NCI-H187 treated with DMSO at 0.1 percent for 48 hours (cell line): ENCODE measurements around the gene TANC2.

Source experiments
- DNase-seq: peaks from one replicate; lab custom pipeline; 2025; lab: John Stamatoyannopoulos, UW

Gene TANC2

DNA sequence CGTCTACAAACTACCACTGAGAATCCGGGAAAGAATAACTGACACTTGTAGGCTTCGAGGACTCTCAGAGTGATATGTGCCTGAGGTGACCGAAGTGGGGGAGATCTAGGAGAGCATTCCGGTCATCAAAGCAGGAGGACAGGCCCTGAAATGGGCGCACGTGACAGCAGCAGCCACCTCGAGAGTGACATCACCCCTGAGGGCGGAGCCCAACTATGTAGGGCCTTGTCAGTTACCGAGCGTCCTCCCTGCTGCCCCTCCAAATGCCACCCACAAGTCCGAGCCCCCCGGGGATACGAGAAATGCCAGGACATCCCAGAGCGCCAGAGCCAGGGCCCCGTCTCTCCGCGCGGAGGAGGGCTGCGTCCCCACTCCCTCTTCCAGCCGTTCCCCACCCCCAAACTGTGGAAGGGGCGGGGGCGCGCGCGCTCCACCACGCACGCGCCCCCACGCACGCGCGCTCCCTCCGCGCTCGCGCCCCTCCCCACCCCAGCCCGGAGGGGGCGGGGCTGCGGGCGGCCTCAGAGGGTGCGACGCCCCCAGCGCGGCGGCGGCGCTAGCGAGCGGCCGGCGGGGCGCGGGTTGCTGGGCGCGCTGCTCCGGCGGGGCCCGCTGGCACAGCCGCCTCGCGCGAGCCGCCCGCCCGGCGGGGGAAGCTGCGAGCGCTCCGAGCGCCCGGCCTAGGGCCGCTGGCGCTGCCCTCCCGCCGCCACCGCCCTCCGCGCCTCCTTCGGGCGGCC, at the start of gene TANC2:
Gene TANC2, plus strand, starts transcription at position 550 of the 740 bp plus-strand sequence. CDS start 43,325 bp downstream, outside the sequence.
- peak; percentile 11 for DNase-seq

DNA sequence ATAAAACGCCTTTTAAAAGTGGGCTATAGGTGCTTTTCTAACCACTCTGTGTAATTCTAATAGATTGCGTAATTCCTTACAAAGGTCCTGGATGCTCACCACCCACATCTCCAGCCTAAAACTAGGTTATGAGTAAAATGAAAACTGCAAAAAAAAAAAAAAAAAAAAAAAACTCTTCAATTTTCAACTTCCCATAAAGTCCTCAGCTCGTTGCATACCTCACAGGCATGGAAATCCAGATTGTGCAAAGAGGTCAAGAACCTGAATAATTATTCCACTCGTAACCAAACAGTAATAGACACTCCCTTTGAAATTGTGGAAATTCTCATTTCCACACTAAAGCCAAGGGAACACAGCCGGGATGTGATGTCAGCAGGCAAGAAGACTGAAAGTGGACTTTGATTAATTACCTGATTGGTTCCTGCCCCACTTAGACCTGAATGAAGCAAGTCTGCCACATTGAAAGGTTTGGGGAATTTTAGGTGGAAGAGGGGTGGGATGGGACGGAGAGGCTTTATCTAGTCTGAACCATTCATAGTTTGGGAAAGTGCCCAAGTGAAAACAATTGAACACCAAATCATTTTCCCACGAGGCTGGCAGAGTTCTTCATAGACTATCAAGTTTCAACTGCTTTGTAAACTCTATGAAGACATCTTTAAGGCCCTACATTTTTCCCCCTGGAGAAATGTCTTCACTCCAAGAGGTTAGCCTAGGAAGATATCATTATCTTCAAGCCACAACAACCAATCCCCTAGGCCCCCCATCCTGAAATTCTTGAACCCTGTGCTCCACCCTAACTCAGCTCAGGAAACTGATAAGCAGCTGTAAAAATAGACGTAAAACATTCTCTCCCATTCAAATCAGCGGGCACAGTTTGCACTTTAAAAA, 49.1 kb upstream of the TANC2 start:
- DNase-seq = no peak

DNA sequence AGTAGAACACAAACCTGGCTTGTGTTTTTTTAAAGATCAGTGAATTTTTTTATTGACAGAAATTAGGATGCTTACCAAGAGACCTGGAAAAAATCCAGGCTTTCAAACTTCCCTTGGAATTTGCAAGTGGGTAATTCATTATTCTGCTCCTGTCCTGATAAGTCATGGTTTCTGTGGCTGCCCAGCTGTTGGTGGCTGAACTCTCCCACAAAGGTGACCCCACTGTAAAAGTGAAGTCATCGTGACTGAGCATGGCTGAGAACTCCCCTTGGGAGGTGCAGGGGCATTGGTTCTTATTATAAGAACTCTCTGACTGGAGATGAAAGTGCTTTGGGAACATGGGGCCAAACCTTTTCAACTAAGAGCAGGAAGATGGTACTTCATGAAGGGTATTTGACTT, 46.6 kb upstream of the TANC2 start:
- no peak for DNase-seq

DNA sequence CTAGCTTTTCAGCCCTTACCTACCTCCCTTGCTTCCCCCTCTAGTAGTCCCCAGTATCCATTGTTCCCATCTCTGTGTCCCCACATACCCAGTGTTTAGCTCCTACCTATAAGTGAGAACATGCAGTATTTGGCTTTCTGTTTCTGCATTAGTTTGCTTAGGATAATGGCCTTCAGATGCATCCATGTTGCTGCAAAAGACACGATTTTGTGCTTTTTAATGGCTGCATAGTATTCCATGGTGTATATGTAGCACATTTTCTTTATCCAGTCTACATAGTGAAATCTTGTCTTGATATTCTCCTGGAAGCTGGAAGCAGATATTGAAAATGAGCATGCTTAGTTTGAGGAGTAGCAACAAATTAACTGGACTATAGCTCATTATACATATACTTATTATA, 45.7 kb upstream of the TANC2 start:
- no peak for DNase-seq

DNA sequence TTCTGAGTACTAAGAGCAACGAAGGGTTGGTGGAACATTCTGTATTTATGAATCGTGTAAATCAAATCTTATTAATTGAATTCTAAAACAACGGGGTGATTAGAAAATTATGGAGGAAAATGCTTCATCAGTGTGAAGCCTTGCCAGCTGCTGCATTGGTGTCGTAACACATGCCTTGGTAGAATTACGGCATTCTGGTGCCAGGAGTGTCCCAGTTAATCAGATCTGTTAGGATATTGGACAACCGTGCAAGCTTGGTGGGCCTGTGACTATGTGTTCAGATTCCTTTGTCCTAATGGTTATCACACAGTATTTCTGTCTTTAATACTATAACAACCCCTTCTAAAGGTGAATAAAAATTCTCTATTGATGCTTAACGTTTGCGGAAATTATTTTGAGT, 44.2 kb upstream of the TANC2 start:
- no peak for DNase-seq

DNA sequence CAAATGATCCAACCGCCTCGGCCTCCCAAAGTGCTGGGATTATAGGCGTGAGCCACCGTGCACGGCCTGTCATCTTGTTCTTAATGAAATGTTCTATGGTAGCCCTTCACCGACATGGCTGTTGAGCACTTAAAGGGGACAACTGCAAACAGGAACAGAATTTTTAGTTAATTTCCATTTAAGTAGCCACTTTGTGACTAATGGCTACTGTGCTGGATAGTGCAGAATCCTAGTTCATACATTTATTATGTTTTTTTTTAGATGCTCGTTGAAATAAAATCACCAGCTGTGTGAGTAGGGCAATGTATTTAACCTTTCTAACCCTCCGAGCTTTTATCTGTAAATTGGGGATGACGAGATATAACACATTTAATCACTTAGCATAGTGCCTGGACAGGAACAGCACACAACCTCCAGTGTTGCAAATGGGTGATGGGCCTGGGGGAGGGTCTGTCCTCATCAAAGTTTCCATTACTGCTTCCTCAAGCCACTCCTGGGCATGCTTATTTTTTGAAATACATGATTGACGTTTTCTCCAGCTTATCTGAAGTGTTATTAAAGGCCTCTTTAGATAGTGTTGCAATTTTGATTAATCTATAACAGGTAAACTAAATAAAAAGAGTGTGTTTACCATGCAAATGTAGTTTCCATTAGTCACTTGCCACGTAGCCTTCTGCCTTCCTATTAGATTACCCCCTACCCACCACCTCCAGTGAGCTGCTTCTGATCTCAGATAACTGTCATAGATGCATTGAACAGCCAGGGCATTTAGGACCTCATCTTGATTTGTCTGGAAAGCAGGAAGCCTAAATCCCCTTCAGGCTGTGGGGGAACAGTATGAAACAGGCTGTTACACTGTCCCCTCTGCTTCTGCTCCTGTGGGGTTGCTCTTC, 42.5 kb upstream of the TANC2 start:
- DNase-seq = no peak

DNA sequence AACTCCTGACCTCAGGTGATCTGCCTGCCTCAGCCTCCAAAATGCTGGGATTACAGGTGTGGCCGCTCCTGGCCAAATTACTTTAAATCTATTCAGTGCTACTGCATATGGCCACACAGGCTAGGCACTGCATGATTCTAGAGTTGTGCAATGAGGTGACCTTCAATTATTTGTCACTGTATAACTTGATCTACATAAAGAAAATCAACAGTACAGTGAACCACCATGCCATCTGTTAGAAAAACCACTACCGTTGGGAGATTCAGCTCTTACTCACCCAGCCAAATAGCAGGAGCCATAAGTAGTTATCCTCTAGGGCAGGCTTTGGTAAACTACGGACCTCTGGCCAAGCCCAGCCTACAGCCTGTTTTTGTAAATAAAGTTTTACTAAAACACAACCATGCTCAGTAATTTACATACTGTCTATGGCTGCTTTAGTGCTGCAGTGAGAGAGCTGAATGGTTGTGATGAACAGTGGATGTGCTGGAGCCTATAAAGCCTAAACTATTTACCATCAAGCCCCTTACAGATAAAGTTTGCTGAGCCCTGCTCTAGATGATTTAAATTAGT, 40.7 kb upstream of the TANC2 start:
- DNase-seq = no peak

DNA sequence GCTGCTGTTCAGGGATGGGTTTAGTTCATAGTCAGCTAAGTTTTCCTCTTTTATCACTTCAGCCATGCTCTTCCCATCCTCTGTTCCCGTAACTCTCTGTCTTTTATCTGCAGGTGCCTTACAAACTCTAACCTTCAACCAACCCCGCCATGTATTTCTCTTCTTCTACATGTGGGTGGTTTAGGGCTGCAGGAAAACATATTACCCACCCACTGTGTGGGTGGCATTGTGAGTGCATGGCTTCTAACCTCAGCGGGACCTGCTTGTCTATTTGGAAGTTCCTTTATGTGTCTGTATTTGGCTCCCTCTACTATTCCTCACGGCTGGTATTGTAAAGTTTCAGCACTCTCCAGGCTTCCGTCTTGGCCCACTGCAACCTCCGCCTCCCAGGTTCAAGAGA, 39.0 kb upstream of the TANC2 start:
- no peak for DNase-seq

DNA sequence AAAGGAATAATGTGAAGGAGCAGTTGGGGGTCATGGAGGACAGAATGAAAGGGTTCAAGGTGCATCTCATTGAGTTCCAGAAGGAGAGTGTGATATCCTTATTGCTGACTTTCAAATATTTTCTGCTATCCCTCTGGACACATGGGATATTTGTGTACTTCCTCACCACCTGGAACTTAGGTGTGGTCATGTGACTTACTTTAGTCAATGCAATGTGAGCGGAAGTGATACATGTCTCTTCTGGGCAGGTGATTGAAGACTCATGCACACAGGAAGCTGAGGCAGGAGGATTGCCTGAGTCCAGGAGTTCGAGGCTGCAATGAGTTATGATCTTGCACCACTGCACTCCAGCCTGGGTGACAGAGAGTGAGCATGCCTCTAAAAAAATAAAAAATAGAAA, 36.7 kb upstream of the TANC2 start:
- no peak for DNase-seq

DNA sequence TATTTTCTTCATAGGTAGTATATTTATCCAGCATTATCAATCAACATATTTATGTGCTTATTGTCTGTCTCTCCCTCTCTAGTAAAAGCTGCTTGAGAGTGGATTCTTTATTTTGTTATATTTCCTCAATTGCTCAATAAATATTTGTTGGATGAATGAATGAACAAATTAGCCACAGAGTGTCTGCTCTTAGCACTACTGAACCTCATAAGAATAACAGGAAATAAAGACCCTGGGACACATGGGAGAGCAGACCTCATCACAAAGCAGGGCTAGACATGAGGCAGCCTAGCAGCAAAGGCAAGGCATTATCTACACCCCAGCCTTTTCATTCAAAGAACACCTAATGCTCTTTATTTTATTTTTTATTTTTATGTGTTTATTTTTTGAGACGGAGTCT, 34.9 kb upstream of the TANC2 start:
- no peak for DNase-seq

DNA sequence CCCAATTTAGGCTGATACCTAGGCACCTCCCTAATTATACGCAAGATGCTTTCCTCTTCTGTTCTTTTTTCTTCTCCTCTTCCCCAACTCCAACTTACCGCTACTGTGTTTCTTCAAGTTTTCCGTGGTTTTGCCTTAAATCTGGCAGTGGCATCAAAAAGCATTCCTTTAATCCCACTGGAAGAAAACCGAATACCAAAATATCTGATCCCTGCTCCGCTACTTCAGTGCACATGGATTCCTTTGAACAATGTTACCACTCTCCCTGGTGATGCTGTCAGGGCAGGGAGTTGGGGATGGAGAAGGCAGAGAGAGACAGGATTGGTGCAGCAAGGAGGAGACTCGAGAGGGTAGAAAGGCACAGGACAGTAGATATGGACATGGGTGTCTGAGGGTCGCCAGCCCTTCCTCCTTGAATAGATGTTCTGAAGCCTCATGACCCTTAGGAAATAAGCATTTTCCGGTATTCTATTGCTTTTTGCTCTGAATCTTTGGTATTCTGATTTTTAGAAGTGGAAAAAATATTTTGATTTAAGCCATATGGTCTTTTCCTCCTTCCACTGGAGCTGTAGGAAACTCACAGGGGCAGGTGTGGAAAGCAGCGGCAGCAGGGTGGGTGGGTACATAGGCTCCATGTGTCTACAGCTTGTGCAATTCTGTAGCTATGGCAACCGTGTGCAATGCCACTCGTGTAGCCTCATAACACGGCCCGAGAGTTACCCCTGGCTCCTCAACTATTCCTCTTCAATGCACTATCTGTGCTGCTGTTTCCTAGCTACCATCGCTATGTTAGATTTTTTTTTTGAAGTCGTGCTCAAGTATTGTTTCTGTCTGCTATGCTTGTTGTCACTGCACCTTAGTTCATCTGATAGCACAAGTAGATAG, 32.3 kb upstream of the TANC2 start:
- DNase-seq = no peak

DNA sequence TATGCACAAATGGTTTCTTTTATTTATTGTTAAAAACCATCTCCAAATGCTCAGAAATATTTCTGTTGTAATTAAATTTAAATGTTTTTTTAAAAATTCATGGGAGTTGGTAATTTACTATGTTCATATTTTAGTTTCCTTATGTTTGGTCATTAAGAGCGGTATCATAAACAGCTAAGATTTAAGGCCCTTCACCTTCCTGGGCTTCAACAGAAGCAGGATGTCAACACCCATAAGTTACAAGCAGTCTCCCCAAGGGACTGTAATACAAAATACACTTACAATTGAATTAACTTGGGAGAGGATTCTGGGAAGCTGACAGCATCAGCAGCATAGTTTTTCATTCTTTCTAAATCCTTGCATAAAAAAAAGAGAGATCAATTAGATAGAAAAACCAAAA, 30.9 kb upstream of the TANC2 start:
- no peak for DNase-seq

DNA sequence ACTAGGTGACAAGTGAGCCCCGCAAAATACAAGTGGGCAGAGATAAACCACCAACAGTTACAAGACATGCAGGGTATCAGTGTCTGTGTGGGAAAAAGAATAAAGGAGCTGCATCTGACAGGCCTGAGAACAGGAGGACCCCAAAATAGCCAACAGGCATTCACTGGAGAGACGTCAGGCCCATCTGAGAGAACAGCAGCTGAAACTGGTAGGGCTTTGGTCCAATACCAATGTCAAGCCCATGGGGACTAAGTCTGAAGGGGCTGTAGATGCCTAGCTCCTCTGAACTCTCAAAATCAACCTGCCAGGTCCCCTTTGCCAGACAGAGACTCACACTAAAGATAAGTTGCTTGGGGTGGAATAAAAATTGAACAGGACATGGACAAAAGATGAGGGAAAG, 30.5 kb upstream of the TANC2 start:
- DNase-seq = no peak

DNA sequence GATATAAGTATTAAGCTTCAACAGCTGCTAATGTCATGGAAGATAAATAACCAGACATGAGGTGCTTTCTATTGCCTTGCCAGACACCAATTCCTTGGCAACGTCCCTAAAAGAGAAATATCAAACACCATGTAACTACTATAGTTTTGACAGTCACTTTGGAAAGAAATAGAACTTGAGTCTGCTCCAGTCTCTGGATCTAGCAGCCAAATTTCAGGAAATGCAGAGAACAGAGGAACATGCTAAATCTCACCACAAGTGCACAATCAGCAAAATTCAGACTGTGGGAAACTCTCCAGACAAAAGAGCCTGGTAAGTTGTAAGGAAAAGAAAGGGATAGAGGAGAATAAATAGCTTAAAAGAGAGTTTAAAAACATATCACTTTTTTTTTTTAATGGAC, 28.4 kb upstream of the TANC2 start:
- no peak for DNase-seq

DNA sequence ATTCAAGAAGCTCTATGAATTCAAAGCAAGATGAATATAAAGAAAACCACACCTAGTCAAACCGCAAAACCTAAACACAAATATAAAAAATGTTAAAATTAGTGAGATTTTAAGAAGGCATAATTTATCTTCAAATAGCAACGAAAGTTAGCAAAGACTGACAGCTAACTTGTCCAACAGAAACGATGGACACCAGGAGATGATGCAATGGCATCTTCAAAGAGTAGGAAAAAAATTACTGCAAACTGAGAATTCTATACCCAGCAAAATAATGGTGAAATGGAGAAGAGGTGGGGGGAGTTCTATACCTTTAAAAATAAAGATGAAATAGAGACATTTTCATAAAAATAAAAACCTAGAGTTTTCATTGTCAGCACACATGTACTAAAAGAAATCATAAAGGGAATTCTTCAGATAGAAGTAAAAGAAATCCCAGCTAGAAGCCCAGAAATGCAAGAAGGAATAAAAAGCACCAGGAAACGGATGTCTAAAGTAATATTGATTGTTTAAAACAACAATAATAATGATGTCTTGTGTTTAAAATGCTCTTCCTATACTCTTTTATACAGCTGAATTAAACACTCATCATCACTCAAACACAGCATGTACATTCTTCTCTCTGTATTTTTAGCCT, 24.6 kb upstream of the TANC2 start:
- no peak for DNase-seq

DNA sequence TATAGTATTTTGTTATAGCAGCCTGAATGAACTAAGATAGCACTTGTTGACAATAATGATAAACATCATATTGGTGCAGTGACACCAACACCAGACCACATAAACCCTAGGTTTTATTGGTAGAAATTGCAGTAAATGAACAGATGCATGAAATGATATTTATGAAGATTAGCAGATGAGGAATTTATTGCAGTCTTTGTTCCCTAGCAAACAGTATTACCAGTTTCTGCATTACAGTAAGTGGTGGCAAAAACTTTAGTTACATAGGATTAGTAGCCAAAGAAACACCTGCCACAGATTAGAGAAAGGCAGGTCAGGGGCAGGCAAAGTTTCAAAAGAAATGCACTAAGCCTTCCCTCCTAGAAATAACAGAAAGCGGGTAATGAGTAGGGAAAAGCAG, 17.7 kb upstream of the TANC2 start:
- DNase-seq = no peak

DNA sequence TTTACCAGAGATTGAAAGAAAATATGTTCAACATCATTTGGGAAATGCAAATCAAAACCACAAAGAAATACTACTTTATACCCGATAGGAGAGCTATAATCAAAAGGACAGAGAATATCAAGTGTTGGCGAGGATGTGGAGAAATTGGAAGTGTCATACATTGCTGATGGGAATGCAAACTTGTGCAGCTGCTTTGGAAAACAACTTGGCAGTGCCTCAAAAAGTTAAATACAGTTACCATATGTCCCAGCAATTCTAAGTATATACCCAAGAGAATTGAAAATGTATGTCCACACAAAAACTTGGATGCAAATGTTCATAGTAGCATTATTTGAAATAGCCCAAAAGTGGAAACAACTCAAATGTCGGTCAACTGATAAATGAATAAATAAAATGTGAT, 17.0 kb upstream of the TANC2 start:
- DNase-seq = no peak

DNA sequence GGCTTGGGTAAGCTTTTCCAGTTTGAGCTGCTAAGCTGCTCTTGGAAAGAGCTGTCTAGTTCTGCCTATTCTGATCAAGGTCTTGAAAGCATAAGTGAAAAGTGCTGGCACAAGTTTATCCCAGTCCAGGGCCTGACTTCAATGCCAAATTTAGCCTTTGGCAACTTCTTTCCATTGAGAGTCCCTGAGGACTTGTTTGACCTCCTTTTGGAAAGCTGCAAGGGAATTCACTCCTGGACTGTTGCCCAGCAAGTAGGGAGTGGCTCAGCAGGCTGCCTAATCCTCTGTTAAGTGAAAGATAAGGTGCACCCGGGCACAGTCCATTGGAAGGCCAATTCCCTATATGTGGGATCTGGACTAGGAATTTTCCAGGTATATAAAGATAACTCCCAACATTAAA, 16.0 kb upstream of the TANC2 start:
- DNase-seq = no peak

DNA sequence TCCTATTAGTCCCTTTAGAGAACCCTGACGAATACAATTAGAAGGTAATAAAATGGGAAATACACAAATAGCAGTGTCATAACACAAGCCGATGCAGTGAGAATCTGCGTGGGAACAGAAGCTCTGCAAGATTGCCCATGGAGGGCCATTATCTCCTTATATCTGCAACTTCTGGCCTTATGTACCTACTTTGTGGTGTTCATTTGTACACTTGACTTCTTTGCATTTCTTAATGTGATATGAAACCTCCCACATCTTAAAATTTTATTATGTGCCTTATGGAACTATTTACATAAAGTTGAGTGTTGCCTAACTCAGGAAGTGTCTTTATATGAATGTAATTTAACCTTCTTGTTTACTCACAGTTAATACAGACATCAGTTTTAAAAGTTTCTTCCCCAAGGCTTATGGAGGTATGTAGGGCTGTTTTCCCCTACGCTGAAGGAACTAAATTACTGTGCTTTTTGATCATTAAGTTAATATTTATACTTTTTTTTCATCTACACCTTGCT, 10.1 kb upstream of the TANC2 start:
- no peak for DNase-seq

DNA sequence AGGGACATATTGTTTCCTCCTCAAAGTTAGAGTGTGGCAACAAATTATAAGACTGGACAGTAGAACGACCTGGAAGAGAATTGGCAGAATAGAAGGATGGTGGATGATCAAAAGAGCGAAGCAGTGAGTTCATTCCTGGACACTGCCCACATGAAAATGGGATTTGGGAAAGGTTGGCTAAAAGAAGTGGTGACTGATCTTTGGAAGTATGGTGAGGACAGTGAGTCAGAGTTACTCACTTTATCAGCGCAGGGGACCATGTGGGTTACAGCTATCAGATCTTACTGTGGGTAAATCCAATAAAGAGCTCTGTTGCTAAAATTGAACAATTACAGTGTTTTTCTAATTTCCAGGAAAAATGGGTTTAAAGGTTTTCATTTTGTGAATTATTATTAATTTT, 2.7 kb upstream of the TANC2 start:
- DNase-seq = no peak
